Myometrial cell (primary cell): ENCODE measurements around the gene TLX1. TPM values are rescaled to one million over a fixed set of nuclear protein-coding genes. Genes with fewer than 3 reads are reported as not detected.

Experiments used
- total RNA-seq: library from RNA; depleted of rRNA; stranded (reverse); fragments of >200 nt; gene quantifications from 2 replicates; pipeline ENCODE4 v1.2.3, GENCODE V29; 2015

Gene TLX1
- total RNA-seq: not detected in 2 replicates

GRCh38 chr10:101130984-101131961 lies at the start of gene TLX1:
TSS of gene TLX1 (plus strand) at chr10:101131300. CDS start at chr10:101131542, 242 bp downstream.

Other genes with a start within 250 kb of the TLX1 start
- gene SLF2, start 218.3 kb upstream of the TLX1 start, total RNA-seq: 29.1 and 34.6 TPM in 2 replicates
- 0.29 and 0.89 TPM in 2 replicates for gene SEMA4G, start 161.8 kb upstream of the TLX1 start, total RNA-seq
- gene MRPL43, start 143.8 kb upstream of the TLX1 start, total RNA-seq: 119 and 129 TPM in 2 replicates
- 1.7 and 3.7 TPM in 2 replicates for gene TWNK, start 143.8 kb upstream of the TLX1 start, total RNA-seq
- 81.7 and 109 TPM in 2 replicates for gene LZTS2, start 131.5 kb upstream of the TLX1 start, total RNA-seq
- 1.4 and 2.6 TPM in 2 replicates for gene PDZD7, start 100.2 kb upstream of the TLX1 start, total RNA-seq
- 48.7 and 61.7 TPM in 2 replicates for gene SFXN3, start 100.1 kb upstream of the TLX1 start, total RNA-seq
- 9.4 and 9.8 TPM in 2 replicates for gene KAZALD1, start 69.3 kb upstream of the TLX1 start, total RNA-seq
- gene LBX1, start 98.2 kb downstream of the TLX1 start, total RNA-seq: not detected in 2 replicates
- gene BTRC, start 222.9 kb downstream of the TLX1 start, total RNA-seq: 8.6 and 9.0 TPM in 2 replicates